ENCODE measurements around the gene CDC40.
A peak's percentile ranks its signal among the peaks of the same experiment; 100 is the strongest.

The CDC40 gene

DNA sequence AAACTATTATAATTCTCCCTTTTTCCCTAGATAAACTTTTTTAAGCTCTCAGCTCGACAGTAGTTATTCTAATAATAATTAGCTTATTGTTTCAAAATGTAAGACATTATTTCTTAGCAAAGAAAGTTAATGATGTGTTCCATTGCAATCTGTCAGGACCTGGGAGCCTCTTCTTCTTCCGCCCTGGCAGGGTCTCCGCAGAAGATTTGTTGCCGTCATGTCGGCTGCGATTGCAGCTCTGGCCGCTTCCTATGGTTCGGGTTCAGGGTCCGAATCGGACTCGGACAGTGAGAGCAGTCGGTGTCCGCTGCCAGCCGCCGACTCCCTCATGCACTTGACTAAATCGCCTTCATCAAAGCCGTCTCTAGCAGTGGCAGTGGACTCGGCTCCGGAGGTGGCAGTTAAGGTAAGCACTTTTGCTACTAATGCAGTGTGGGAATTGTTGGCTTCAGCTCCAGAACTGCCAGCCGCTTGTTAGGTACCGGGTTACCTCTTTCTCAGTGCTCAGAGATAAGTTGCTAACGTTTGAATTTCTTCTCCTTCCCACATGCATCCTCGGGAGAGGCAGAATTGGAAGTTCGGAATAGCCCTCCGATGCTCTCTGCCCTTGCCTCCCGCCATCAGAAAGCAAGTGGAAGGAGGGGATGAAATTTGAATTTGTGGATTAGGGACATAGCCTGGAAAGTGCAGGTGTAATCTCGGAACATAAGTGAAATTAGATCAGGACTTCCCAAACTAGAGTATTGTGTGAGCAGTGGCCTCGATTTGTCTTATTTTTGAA is at the start of gene CDC40:
TSS of gene CDC40 (plus strand) at position 200 of the 781 bp plus-strand sequence. CDS start at position 218, 18 bp downstream.
- intact Hi-C loops (cut with DNase I): no loop called here
- peak; percentile 51 to 93 (median 62) for DNase-seq

DNA sequence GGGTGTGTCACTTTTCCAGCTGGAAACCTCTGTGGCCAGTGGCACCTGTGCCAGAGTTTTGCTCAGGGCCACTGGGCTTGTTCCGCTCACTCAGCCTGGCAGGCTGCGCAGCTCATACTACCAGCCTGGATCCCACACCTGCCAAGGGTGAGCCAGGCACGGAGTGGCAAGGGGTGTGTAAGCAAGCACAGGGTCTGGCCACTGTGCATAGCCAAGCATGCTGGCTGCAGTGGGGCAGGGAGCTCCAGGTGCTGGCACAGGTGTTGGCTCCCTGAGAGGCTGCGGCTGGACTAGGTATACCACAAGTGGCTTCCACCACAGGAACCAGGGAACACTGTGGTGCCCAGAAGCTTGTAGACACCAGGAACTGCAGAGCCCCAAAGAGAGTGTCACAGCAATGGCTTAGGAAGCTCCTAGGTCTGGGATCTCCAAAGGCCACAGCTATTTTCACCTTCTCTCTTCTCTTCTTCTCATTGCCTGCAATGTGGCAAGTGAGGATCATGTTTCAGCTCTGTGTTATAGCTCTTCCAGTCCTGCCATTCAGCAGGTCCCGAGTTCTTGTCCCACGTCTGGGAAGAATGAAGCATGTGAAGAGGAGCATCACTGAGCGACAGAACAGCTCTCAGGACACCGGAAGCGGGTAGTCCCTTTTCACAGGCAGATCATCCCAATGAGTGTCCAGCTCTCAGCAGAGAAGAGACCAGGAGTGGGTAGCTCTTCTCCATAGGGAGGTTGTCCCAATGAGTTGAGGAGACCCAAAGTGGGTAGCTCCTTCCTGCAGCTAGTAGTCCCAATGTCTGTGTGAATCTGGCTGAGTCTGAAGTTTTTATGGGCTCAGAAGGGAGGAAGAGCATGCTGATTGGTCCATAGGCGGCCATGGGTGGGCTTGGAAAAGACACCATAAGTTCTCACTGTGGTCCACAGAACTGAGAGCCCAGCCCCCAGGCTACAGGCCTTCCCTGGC is 42.0 kb upstream of the CDC40 start:
- intact Hi-C loops (cut with DNase I): no loop called here
- peak in 3 of 10 donors; percentile 62 to 80 (median 67) for DNase-seq

DNA sequence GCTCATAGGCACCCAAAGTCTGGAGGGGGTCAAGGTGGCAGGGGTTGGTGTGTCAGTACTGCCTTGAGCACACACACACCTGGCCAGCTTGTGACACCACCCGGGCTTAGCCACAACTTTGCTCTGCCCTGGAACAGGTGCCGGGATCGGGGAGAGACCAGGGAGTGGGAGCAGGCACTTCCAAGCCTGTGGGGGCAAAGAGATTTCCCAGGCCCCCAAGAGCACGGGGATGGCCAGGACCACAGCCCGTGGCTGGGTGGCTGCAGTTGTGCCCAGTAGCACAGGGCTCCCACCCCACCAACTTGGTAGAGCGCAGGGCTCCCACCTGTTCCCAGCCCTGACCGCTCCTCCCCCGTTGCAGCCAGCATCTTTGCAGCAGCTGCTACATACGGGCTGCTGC is 41.2 kb upstream of the CDC40 start:
- intact Hi-C loops (cut with DNase I): no loop called here
- DNase-seq: peak in 3 of 10 donors; percentile 40 to 59 (median 51)

DNA sequence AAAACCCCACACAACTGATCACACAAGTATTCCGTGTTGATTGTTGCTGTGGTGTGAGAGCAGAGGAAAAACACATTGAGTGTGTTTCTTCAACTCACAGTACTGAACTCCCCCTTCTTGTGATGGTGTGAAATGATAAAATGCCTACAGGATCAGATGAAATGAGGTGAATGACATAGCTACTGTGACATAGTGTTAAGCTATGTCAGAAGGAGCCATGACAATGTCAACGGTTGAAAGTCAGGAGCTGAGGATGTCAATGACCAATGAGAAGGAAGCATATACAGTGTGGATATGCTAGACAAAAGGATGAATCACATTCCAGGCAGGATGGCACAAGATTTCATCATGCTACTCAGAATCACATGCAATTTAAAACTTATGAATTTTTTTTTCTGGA is 39.6 kb upstream of the CDC40 start:
- no peak for DNase-seq

DNA sequence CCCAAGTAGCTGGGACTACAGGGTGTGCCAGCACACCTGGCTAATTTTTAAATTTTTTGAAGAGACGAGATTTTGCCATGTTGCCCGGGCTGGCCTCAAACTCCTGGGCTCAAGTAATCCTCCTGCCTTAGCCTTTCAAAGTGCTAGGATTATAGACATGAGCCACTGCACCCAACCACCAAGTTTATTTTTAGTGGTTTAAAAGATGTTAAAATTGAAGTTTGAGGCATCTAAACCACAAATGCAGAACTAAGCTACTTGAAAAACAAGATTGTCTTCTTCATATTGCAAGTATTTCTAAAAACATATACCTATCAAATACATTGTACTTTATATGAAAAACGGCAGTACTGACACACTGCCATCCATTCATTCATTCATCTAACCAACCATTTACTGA is 32.4 kb upstream of the CDC40 start:
- intact Hi-C loops (cut with DNase I): no loop called here
- no peak for DNase-seq

More for the DNA sequence above, 39.6 kb upstream of the CDC40 start:
- intact Hi-C loops (cut with DNase I): no loop called here

DNA sequence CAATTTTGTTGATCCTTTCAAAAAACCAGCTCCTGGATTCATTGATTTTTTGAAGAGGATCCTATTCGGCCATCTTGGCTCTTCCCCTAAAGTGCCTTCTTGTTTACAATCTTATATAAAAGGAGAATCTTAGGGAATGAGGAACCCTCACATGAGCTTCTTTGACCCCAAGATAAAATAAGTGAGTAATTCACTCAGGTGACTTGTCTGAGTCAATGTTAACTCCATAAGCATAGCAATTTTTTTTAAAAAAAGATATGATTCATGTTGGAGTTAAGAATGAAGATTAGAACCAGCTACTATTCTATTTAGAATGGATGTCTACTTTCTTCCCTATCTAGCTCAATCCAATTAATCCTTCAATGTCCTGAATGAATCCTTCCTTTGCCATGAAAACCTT is 21.7 kb upstream of the CDC40 start:
- intact Hi-C loops (cut with DNase I): no loop called here
- no peak for DNase-seq

DNA sequence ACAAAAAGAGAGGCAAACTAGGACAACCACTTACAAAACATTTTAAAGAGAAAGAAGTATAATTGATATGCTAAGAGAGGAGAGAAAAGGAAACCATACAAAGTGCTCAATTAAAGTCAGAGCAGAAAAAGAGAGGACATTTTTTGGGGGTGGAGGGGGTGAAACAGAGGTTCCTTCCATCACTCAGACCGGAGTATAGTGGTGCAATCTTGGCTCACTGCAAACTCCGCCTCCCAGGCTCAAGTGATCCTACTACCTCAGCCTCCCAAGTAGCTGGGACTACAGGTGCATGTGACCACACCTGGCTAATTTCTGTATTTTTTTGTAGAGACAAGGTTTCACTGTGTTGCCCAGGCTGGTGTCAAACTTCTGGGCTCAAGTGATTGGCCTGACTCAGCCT is 10.1 kb upstream of the CDC40 start:
- DNase-seq: no peak
- intact Hi-C loops (cut with DNase I): no loop called here

DNA sequence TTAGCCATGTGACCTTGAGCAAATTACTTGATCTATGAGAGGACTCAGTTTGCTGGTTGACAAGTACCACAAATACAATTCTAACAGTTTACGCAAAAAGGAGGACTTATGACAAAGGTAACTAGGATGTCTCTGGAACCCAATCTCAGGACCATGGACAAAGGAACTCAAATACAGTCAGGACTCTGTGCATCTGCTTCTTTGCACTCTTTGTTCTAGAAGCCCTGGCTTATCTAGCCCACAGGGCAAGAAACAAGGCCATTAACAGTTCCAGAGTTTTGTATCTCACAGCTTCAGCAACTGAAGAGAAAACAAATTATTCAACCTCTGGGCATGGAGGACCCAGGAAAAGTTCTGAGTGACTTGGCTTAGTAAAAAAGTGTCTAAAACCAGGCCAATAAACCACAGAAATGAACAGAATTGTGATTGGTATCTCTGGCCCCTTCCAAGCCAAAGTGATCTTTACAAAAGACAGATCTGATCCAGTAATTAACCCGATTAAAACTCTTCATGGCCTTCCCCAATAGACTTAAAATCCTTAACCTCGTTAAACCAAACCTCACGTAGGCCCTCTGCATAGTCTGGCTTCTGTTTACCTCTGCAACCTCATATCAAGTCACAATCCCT is 6.6 kb upstream of the CDC40 start:
- intact Hi-C loops (cut with DNase I): no loop called here
- no peak for DNase-seq

DNA sequence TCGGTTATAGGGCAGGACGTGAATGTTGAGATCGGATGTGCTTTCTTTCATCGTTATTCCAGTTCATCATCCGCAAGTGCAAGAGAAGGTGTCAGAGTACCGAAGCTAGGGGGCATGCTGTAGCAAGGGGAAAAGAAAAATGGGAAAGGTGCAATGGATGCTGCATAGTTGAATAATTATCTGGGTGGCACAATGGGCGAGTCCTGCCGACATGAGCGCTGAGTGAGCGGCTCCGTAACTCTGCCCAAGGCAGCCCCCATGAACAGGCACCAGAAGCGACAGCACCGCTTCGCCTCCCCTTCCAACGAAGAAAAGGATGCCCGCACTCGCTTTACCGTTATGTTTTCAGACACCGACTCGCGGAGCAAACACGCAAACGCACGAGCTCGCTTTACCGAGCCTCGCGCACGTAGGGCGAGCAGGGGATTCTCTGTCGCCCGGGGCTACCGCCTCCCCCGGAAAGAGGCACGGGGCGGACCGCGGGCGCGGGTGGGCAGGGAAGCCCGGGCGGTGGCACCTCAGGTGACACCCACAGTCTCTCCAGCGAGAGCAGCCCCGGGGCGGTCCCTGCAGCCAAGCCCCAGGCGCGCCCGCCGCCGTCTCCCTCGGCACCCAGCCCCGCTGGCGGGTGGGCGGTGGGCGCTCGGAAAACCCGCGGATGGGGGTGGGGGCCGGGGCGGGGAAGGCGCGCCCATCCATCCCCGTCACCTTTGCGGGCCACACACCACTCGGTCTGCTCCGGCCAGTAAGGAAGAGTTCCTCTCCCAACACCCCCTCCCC is 1.4 kb upstream of the CDC40 start:
- peak; percentile 24 to 88 (median 48) for DNase-seq

DNA sequence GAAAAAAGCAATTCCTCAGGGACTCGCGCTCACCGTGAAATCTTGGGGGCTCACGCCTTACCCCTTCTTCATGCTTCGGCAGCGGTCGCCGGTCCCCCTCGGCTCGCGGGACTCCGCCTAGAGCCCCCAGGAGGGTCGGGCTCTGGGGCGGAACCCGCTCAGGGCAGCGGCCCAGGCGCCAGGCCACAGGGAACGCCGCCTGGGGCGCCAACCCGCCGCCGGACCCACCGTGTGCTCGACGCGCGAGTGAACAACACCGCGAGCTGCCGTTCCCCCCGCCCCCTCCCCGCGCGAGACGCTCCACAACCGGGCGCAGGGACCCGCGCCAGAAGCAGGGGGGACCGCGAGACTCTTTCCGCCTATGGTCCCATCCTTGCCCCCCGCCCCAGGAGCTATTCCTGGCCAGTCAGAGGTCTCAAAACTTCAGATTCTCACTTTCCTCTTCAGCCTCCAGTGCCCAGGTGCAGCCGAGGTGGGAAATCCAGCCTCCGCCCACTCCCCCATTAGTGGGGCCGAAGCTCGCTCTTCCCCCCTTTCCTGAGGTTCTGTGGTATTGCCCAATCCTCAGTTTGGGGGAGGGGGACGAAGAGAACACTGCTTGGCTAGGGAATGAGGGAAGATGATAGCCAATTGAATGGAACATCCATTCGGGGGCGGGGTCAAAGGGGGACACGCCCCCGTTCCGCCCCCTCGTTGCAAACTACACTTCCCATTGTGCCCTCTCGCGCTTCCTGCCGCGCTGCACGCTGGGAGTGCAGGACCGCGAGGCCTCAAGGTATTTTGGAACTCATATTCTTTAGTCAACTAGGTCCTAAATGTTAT is 610 bp upstream of the CDC40 start, which contains the start of gene WASF1:
TSS of gene WASF1 (minus strand) at position 265 of the 822 bp plus-strand sequence. CDS start 52,069 bp downstream, outside the sequence.
- DNase-seq: peak; percentile 91 to 99 (median 94)
- intact Hi-C loops (cut with DNase I): loop anchor here (5.0 kb wide), 2 partner anchors 213 to 487 kb away; partner anchors contain the start of genes AK9 and FIG4

More for the DNA sequence above, 1.4 kb upstream of the CDC40 start:
- intact Hi-C loops (cut with DNase I): loop anchor here (5.0 kb wide), 2 partner anchors 213 to 487 kb away; partner anchors contain the start of genes AK9 and FIG4

DNA sequence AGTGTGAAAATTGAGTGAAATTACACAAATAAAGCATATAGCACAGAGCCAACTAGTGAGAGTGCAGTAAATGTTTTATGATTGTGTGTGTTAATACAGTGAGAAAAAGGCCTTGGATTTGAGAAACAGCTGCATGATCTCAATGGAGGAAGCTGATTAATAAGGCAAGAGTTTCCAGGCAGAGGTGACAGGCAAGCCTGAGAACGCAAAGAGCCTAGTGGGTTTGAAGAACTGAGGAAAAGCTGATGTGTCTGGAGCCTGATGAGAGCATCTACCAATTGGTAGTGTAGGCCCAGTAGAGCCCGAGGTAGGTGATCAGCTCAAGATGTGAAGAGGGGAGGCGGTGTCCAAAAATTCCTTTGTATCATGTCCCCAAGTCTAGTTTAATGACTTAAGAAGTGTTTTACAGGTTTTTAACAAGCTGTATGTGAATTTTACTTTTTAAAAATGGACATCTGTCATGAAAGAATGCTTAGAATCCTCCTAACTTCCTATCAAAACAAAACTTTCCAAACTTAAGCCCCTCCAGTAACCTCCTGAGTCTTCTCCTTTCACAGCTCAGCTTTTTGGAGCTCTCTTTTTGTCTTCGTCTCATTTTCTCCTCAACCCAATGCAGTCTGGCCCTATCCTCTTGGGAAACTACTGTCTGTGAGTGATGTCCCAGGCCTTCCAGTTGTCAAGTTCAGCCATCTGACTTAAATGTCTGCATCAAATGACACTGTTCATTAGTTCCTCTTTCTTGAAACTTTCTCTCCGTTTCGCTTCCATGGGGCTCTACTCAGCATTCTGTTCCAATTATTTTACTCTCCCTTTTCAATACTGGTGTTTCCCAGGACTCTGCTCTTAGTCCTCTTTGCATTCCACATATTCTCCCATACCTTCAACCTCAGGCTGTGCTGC is 1.2 kb downstream of the CDC40 start:
- DNase-seq: no peak
- intact Hi-C loops (cut with DNase I): no loop called here

DNA sequence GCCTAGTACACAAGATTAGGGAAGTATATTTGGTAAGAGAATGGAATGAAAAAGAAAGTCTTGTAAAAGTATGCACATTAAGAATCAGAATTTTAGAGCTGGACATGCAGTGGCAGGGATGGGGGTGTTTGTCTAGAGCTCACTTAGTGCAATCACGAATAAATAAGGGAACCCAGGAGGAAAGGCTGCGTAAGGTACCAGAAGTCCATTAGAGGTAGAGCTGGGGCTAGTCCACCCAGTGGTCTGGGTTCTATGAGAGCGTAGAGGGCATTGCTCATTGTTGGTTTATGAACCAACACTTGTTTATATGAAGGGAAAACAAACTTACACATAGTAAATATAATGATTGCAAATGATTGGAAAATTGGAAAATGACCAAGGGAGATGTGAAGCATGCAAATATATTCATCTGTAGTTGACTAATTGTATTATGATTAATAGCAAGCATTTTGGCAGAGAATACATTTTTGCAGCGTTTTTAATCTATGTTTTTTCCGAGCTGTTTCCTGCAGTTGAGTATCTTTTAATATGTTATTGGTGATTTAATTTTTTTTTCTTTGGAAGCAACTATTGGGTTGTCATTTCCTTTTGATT is 3.2 kb downstream of the CDC40 start:
- no peak for DNase-seq
- intact Hi-C loops (cut with DNase I): no loop called here

DNA sequence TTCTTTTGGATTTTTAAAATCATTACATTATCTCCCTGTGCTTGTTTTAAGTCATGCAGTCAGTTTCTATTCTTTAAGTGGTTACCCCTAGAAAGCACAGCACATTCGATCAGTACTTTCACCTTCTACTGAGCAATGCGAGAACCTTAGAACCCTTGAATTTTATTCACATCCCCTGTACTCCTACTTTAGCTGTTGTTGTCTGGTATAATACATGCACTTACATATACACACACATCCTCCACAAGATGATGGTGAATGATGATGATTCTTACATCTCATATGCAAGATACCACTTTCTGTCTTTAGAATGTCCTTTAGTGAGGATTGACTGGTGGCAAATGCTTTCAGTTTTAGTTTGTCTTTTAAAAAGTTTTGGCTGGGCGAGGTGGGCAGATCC is 5.7 kb downstream of the CDC40 start:
- DNase-seq: no peak
- intact Hi-C loops (cut with DNase I): no loop called here

DNA sequence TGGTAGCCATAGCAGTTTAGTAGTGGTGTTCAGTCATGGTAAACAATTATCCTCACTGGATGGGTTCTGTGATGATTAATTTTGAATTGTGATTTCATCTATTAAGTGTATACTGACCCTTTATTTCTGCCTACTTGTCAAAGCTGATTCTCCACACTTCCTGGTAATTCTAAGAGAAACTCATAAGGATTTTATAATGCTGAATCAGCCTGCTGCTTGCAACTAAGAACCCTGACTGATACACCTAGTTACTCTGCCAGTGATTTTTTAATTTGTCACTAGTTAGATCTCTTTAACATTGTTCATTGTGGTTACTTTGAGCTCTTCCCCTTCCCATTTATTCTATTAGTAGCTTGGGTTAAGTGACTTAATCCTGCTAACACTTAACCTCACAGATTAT is 8.6 kb downstream of the CDC40 start:
- intact Hi-C loops (cut with DNase I): no loop called here
- DNase-seq: no peak

DNA sequence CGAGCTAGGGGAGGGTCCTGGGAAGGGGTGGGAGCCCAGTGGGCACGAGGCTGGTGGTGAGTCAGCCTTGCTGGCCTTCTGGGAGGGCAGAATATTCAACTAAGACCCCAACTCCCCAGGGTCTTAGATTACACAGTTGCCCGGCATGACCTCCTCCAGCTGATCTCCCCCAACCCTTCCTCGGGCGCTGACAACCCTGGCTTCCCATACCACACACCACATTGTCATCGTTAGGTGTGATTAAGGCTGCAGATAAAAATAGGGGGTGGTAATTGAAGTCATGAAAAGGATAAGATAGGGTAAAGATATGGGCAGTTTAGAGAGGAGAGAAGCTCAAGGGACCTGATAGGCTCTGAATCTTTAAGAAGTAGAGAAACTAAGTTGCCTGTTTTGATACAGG is 10.5 kb downstream of the CDC40 start:
- intact Hi-C loops (cut with DNase I): no loop called here

DNA sequence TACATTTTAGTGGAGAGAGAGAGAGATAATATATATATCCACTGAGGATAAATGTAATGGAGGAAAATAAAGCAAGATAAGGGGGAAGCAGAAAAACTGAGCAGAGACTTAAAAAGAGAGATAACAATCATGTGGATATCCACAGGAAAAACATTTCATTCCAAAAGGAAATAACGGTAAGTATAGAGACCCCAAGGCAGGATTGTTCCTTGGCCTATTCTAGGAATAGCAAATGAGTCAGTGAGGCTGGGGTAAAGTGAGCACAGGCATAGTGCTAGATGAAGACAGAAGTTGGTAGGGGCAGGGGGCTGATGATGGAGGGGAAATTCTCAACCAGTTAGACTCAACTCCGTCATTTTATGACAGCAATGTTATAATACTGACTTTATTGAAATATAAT is 11.2 kb downstream of the CDC40 start:
- DNase-seq: no peak
- intact Hi-C loops (cut with DNase I): no loop called here

More for the DNA sequence above, 10.5 kb downstream of the CDC40 start:
- DNase-seq: peak in 1 of 10 donors; percentile 18

DNA sequence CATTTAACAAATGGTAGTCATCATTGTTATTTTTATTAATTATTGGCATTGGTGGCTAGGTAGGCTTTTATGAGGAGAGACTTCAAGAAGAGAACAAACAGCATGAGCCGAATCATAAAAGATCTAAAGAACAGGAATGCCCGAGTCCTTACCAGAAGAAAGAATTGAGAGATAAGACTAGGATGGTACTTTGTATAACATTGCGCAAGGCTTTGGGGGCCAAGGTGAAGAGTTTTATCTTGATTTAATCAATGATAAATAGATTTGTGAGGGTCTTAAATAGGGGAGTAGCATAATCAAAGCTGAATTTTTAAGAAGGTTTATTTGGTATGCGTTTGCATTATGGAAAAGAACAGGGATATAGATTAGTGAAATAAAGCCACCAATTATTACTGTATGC is 15.4 kb downstream of the CDC40 start:
- DNase-seq: no peak
- intact Hi-C loops (cut with DNase I): no loop called here

Data from posterior cingulate gyrus (tissue), 11 donors.